Heart left ventricle (tissue), 16 donors: ENCODE results near the gene C18orf32. TPM values are rescaled to one million over a fixed set of nuclear protein-coding genes. Genes with fewer than 3 reads are reported as not detected.
"Not testable (repeated sequence)": the region's sequence is repeated elsewhere in the genome, so short reads cannot be mapped to it uniquely, and the experiment has no call there.

ENCODE experiments used
- ATAC-seq, 4 donors: fragments of 200-7000 bp; cut with Tn5 transposase; one replicate each; pipeline ENCODE4 v1.9.1; 2020 to 2022; ENCODE audit warnings: moderate library complexity in 4 of 4, mild to moderate bottlenecking in 3 of 4, moderate number of reproducible peaks in 1 of 4
- DNase-seq, 5 donors: peaks; one replicate each; pipeline ENCODE4 v3.0.0-alpha.2; 2020
- H3K27ac ChIP-seq, 12 donors: fragments of 200-600 bp; sonication (generic) in 4 of 12; one replicate each; pipeline versions ENCODE4 v1.5.0 to v1.8.0; 2016 to 2022; ENCODE audit warnings: mild to moderate bottlenecking in 2 of 12
- H3K27me3 ChIP-seq, 9 donors: fragments of 200-600 bp; sonication (generic) in 2 of 9; one replicate each; pipeline versions ENCODE4 v1.5.1 to v1.8.0; 2016 to 2022; ENCODE audit warnings: mild to moderate bottlenecking in 3 of 9
- H3K36me3 ChIP-seq, 9 donors: fragments of 200-600 bp; sonication (generic) in 2 of 9; one replicate each; pipeline versions ENCODE4 v1.5.0 to v1.8.0; 2018 to 2022; ENCODE audit warnings: mild to moderate bottlenecking in 2 of 9
- H3K4me1 ChIP-seq, 12 donors: fragments of 200-600 bp; sonication (generic) in 4 of 12; one replicate each; pipeline versions ENCODE4 v1.5.0 to v1.8.0; 2016 to 2022; ENCODE audit warnings: mild to moderate bottlenecking in 3 of 12
- H3K4me3 ChIP-seq, 12 donors: fragments of 200-600 bp; sonication (generic) in 4 of 12; one replicate each; pipeline versions ENCODE4 v1.5.0 to v1.8.0; 2017 to 2022; ENCODE audit warnings: mild to moderate bottlenecking in 9 of 12, moderate library complexity in 4 of 12
- H3K9me3 ChIP-seq, 12 donors: fragments of 200-600 bp; sonication (generic) in 4 of 12; one replicate each; pipeline versions ENCODE4 v1.5.0 to v1.8.0; 2016 to 2022; ENCODE audit warnings: mild to moderate bottlenecking in 1 of 12
- CTCF ChIP-seq, 12 donors: fragments of 200-600 bp; sonication (generic) in 4 of 12; IDR thresholded peaks; one replicate each; pipeline versions ENCODE4 v1.5.0 to v1.8.0; 2018 to 2022; ENCODE audit warnings: antibody characterized with exemption in 12 of 12, mild to moderate bottlenecking in 5 of 12
- POLR2A ChIP-seq, 2 donors: fragments of 450-650 bp; IDR thresholded peaks; one replicate each; pipeline ENCODE4 v1.6.1; 2017; ENCODE audit warnings: antibody characterized with exemption in 2 of 2, mild to moderate bottlenecking in 2 of 2, moderate library complexity in 2 of 2
- WGBS, 4 donors: extraction: QIAGEN DNeasy Blood & Tissue Kit in 2 of 4; methylation state at CpG; one replicate each; pipeline versions ENCODE4 v1.1.5 to v1.1.7; 2013 to 2018; 5-methylcytosine and 5-hydroxymethylcytosine counted together
- intact Hi-C, 10 donors: fragments of 100-400 bp; cut with DNase I; formaldehyde crosslinking; loops; one replicate each; pipeline versions ENCODE4 v1.11.1 to v1.14.2; 2022
- polyA plus RNA-seq, 2 donors: library from polyadenylated mRNA; stranded (reverse); fragments of 200-250 nt; gene quantifications; one replicate each; pipeline ENCODE4 v1.2.3, GENCODE V29; 2013
- total RNA-seq, 9 donors: library from RNA; depleted of rRNA in 2 of 9; stranded (reverse); fragments of >200 nt in 2 of 9; fragmentation: NEBNext Ultra II Directional in 3 of 9; extraction: Animal tissue kit (Norgen Biotek cat#: 25700) in 3 of 9; gene quantifications; one replicate each; pipeline versions ENCODE4 v1.1.0 to v1.2.4, GENCODE V29; 2016 to 2023
- donor health status: ischemic (EF 13 %, LVEDD 7.1; RV severe dilation, severe dysfunction).
- donor health status: healthy with polysubstance abuse.
- donor health status: DM: no; HTN: yes; CAD: no.
- donor health status: DM: no; HTN: no; CAD: no.
- donor health status: ischemic (EF 25% LVEDD 6.9; RV normal size, moderate dysfunction).
- donor health status: ischemic (EF 25% LVEDD 5.7; RV mildly dilated, moderate dysfunction).
- donor health status: healthy.
- donor health status: DM: yes; HTN: yes; CAD: no.
- donor health status: ischemic (EF 35%, LVEDD 5.7; RV mildly dilated, moderate dysfunction).
- donor health status: nonischemic (EF 11% LVEDD 7.7; RV severe dilation, severe dysfunction).
- donor health status: DM: yes; HTN: yes; CAD: no.
- donor health status: PGD.
- donor health status: ischemic (EF 29% LVEDD 5.4; RV normal size, mild dysfunction).
- donor health status: nonischemic (EF 23%, LVEDD 6.1; RV moderate dilation, normal function).

The C18orf32 gene
- total and polyA plus RNA-seq, 11 donors, result 17.6 to 68.8 (median 41.8) TPM

GRCh38 chr18:49476664-49477411, 10.2 kb downstream of the C18orf32 start:
- Histone ChIP-seq H3K36me3 (peaks cover 0 to 58% (median 28%) of the 10 kb centered on the region in 9 donors), H3K4me1 (peaks cover 0 to 23% (median 2%) of the 10 kb centered on the region in 12 donors), H3K4me3 (peak overlapping the region in 2 of 12 donors; percentile 7 to 20), H3K27ac (peak overlapping the region in 10 of 12 donors; percentile 12 to 76 (median 48)), H3K27me3 (no peaks in the 10 kb centered on the region), H3K9me3 (no peaks in the 10 kb centered on the region)
- no peak for DNase-seq
- peak in 3 of 4 donors; percentile 32 to 64 (median 47) for ATAC-seq
- 67 to 70% (median 68%) methylated on average over 11 of the region's 11 CpGs for WGBS, 4 donors
- intact Hi-C loops, result no loop called here
- no peak for TF ChIP-seq CTCF (IDR thresholded peaks at IDR 0.05)
- TF ChIP-seq POLR2A (IDR thresholded peaks at IDR 0.05), result no peak

- 89 to 98% (median 97%) methylated on average over 6 of the region's 6 CpGs for WGBS, 4 donors
- DNase-seq, H3K4me3 ChIP-seq, H3K9me3 ChIP-seq, ATAC-seq, H3K27me3 ChIP-seq, intact Hi-C loops, H3K27ac ChIP-seq: not testable (repeated sequence)
- Histone ChIP-seq H3K4me1 (peaks cover 0 to 23% (median 2%) of the 10 kb centered on the region in 12 donors), H3K36me3 (peaks cover 0 to 39% (median 9%) of the 10 kb centered on the region in 9 donors)
These were observed 12.1 kb downstream of the C18orf32 start for GRCh38 chr18:49474935-49475334.

GRCh38 chr18:49473721-49474120, 13.3 kb downstream of the C18orf32 start:
- no peak overlapping the region for H3K27ac ChIP-seq
- no peak for DNase-seq

GRCh38 chr18:49472459-49472858, 14.6 kb downstream of the C18orf32 start:
- peaks cover 0 to 17% (median 0%) of the 10 kb centered on the region in 9 donors for H3K36me3 ChIP-seq
- 87 to 95% (median 94%) methylated on average over 3 of the region's 3 CpGs for WGBS, 4 donors
- TF ChIP-seq POLR2A (IDR thresholded peaks at IDR 0.05) (no peak), CTCF (IDR thresholded peaks at IDR 0.05) (no peak)
- ATAC-seq (no peak), DNase-seq (no peak)
- no peaks in the 10 kb centered on the region for H3K27me3 ChIP-seq
- no peak overlapping the region for H3K27ac ChIP-seq
- H3K4me3 ChIP-seq, result no peak overlapping the region
- H3K4me1 ChIP-seq, result peaks cover 0 to 13% (median 0%) of the 10 kb centered on the region in 12 donors
- peaks cover 0 to 4% (median 0%) of the 10 kb centered on the region in 12 donors for H3K9me3 ChIP-seq
- intact Hi-C loops, result no loop called here

More at GRCh38 chr18:49473721-49474120, 13.3 kb downstream of the C18orf32 start:
- Histone ChIP-seq H3K4me1 (peaks cover 0 to 13% (median 0%) of the 10 kb centered on the region in 12 donors), H3K4me3 (no peak overlapping the region), H3K27me3 (no peaks in the 10 kb centered on the region), H3K9me3 (peaks cover 0 to 4% (median 0%) of the 10 kb centered on the region in 12 donors), H3K36me3 (peaks cover 0 to 27% (median 0%) of the 10 kb centered on the region in 9 donors)
- TF ChIP-seq POLR2A (IDR thresholded peaks at IDR 0.05) (no peak), CTCF (IDR thresholded peaks at IDR 0.05) (no peak)
- intact Hi-C loops, result no loop called here
- ATAC-seq, result no peak
- 68 to 82% (median 75%) methylated on average over 4 of the region's 4 CpGs for WGBS, 4 donors
